Measurements from ENCODE around the gene DDX59.
"Not testable (repeated sequence)": the region's sequence is repeated elsewhere in the genome, so short reads cannot be mapped to it uniquely, and the experiment has no call there.

The DDX59 gene

GRCh38 chr1:200636681-200637080, 33.0 kb downstream of the DDX59 start:
- H3K9me3 ChIP-seq (ENCODE audit: control insufficient read depth in 5 of 5, low read length in 5 of 5), result no peaks in the 10 kb centered on the region
- peaks cover 0 to 8% (median 0%) of the 10 kb centered on the region in 5 donors for H3K4me1 ChIP-seq (ENCODE audit: control insufficient read depth in 5 of 5, insufficient read depth in 5 of 5, low read length in 5 of 5)
- no peak overlapping the region for H3K4me3 ChIP-seq (ENCODE audit: low read depth in 1 of 5, low read length in 5 of 5)
- H3K27me3 ChIP-seq (ENCODE audit: control insufficient read depth in 5 of 5, insufficient read depth in 4 of 5, low read length in 5 of 5), result no peaks in the 10 kb centered on the region
- no peaks in the 10 kb centered on the region for H3K36me3 ChIP-seq (ENCODE audit: control insufficient read depth in 5 of 5, insufficient read depth in 5 of 5, low read length in 5 of 5)
- H3K9ac ChIP-seq (ENCODE audit: low read length in 5 of 5), result no peak overlapping the region
- H3K27ac ChIP-seq (ENCODE audit: low read depth, low read length), result no peak overlapping the region

GRCh38 chr1:200634261-200635122, 35.2 kb downstream of the DDX59 start:
- Histone ChIP-seq H3K4me3 (ENCODE audit: low read depth in 1 of 5, low read length in 5 of 5) (no peak overlapping the region), H3K27me3 (ENCODE audit: control insufficient read depth in 5 of 5, insufficient read depth in 4 of 5, low read length in 5 of 5) (no peaks in the 10 kb centered on the region), H3K9ac (ENCODE audit: low read length in 5 of 5) (no peak overlapping the region), H3K9me3 (ENCODE audit: control insufficient read depth in 5 of 5, low read length in 5 of 5) (no peaks in the 10 kb centered on the region), H3K4me1 (ENCODE audit: control insufficient read depth in 5 of 5, insufficient read depth in 5 of 5, low read length in 5 of 5) (no peaks in the 10 kb centered on the region), H3K27ac (ENCODE audit: low read depth, low read length) (no peak overlapping the region), H3K36me3 (ENCODE audit: control insufficient read depth in 5 of 5, insufficient read depth in 5 of 5, low read length in 5 of 5) (no peaks in the 10 kb centered on the region)

DNA sequence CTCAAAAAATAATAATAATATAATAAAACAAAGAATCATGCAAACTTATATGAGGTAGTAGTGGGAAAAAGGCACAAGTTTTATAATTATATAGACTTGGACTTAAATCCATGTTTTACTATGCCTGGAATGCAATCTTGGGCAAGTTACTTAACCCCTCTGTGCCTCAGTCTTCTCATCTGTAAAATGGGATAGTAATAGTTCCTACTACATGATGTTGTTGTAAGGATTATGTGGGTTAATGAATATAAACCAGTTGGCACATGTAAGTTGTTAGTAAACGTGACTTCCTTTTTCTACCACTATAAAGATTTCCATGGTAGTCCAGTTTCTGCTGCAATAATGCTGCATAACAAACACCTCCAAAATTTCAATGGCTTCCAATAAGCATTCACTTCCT, 38.3 kb downstream of the DDX59 start:
- peaks cover 0 to 5% (median 0%) of the 10 kb centered on the region in 5 donors for H3K4me1 ChIP-seq (ENCODE audit: control insufficient read depth in 5 of 5, insufficient read depth in 5 of 5, low read length in 5 of 5)
- H3K9ac ChIP-seq (ENCODE audit: low read length in 5 of 5), result no peak overlapping the region
- H3K27ac ChIP-seq (ENCODE audit: low read depth, low read length), result no peak overlapping the region
- no peaks in the 10 kb centered on the region for H3K9me3 ChIP-seq (ENCODE audit: control insufficient read depth in 5 of 5, low read length in 5 of 5)
- H3K27me3 ChIP-seq (ENCODE audit: control insufficient read depth in 5 of 5, insufficient read depth in 4 of 5, low read length in 5 of 5), result no peaks in the 10 kb centered on the region
- H3K4me3 ChIP-seq (ENCODE audit: low read depth in 1 of 5, low read length in 5 of 5), result no peak overlapping the region
- no peaks in the 10 kb centered on the region for H3K36me3 ChIP-seq (ENCODE audit: control insufficient read depth in 5 of 5, insufficient read depth in 5 of 5, low read length in 5 of 5)

- not testable (repeated sequence) for H3K27me3 ChIP-seq (ENCODE audit: control insufficient read depth in 5 of 5, insufficient read depth in 4 of 5, low read length in 5 of 5); H3K4me1 ChIP-seq (ENCODE audit: control insufficient read depth in 5 of 5, insufficient read depth in 5 of 5, low read length in 5 of 5); H3K4me3 ChIP-seq (ENCODE audit: low read depth in 1 of 5, low read length in 5 of 5); H3K9me3 ChIP-seq (ENCODE audit: control insufficient read depth in 5 of 5, low read length in 5 of 5); H3K36me3 ChIP-seq (ENCODE audit: control insufficient read depth in 5 of 5, insufficient read depth in 5 of 5, low read length in 5 of 5); H3K27ac ChIP-seq (ENCODE audit: low read depth, low read length); H3K9ac ChIP-seq (ENCODE audit: low read length in 5 of 5)
These were observed 39.2 kb downstream of the DDX59 start for GRCh38 chr1:200630515-200630899.

DNA sequence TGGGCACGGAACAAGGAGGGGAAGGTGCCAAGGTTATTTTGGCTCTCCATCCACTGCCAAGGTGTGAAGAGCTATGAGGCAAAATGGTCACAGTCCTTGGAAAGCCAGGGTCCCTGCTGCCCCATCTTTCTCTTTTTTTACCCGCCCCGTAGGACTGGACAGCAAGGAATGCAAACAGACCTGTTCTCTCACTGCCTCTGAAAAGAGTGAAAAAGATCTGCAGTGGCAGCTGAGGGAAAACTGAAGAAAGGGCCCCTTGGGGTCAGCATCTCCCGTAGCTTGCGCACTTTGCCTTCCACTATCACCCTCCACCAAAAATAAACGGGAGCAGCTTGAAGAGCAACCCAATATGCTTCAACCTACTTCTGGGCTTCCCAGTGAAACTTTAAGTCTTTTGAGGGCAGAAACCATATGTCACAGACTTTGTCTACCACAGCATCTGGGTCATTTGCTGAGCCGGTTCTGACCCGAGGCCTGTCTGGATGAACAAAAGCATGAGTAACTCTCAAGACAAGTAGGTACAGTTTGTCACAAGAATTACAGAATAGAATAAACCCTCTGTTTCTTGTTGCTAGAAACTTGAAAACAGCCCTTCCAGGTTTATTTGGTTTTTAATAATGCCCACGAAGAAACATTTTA, 39.7 kb downstream of the DDX59 start:
- H3K9me3 ChIP-seq (ENCODE audit: control insufficient read depth in 5 of 5, low read length in 5 of 5), result no peaks in the 10 kb centered on the region
- H3K9ac ChIP-seq (ENCODE audit: low read length in 5 of 5), result no peak overlapping the region
- H3K27me3 ChIP-seq (ENCODE audit: control insufficient read depth in 5 of 5, insufficient read depth in 4 of 5, low read length in 5 of 5), result no peaks in the 10 kb centered on the region
- no peak overlapping the region for H3K27ac ChIP-seq (ENCODE audit: low read depth, low read length)
- no peaks in the 10 kb centered on the region for H3K36me3 ChIP-seq (ENCODE audit: control insufficient read depth in 5 of 5, insufficient read depth in 5 of 5, low read length in 5 of 5)
- peaks cover 0 to 5% (median 0%) of the 10 kb centered on the region in 5 donors for H3K4me1 ChIP-seq (ENCODE audit: control insufficient read depth in 5 of 5, insufficient read depth in 5 of 5, low read length in 5 of 5)
- H3K4me3 ChIP-seq (ENCODE audit: low read depth in 1 of 5, low read length in 5 of 5), result no peak overlapping the region

- H3K27me3 ChIP-seq (ENCODE audit: control insufficient read depth in 5 of 5, insufficient read depth in 4 of 5, low read length in 5 of 5), result no peaks in the 10 kb centered on the region
- no peak overlapping the region for H3K4me3 ChIP-seq (ENCODE audit: low read depth in 1 of 5, low read length in 5 of 5)
- H3K9me3 ChIP-seq (ENCODE audit: control insufficient read depth in 5 of 5, low read length in 5 of 5), result no peaks in the 10 kb centered on the region
- H3K9ac ChIP-seq (ENCODE audit: low read length in 5 of 5), result no peak overlapping the region
- peaks cover 0 to 5% (median 0%) of the 10 kb centered on the region in 5 donors for H3K4me1 ChIP-seq (ENCODE audit: control insufficient read depth in 5 of 5, insufficient read depth in 5 of 5, low read length in 5 of 5)
- H3K36me3 ChIP-seq (ENCODE audit: control insufficient read depth in 5 of 5, insufficient read depth in 5 of 5, low read length in 5 of 5), result no peaks in the 10 kb centered on the region
- no peak overlapping the region for H3K27ac ChIP-seq (ENCODE audit: low read depth, low read length)
These were observed 41.4 kb downstream of the DDX59 start for GRCh38 chr1:200628223-200628881.

- H3K36me3 ChIP-seq (ENCODE audit: control insufficient read depth in 5 of 5, insufficient read depth in 5 of 5, low read length in 5 of 5), result no peaks in the 10 kb centered on the region
- no peak overlapping the region for H3K9ac ChIP-seq (ENCODE audit: low read length in 5 of 5)
- no peak overlapping the region for H3K4me3 ChIP-seq (ENCODE audit: low read depth in 1 of 5, low read length in 5 of 5)
- no peaks in the 10 kb centered on the region for H3K27me3 ChIP-seq (ENCODE audit: control insufficient read depth in 5 of 5, insufficient read depth in 4 of 5, low read length in 5 of 5)
- H3K4me1 ChIP-seq (ENCODE audit: control insufficient read depth in 5 of 5, insufficient read depth in 5 of 5, low read length in 5 of 5), result peaks cover 0 to 5% (median 0%) of the 10 kb centered on the region in 5 donors
- no peak overlapping the region for H3K27ac ChIP-seq (ENCODE audit: low read depth, low read length)
- H3K9me3 ChIP-seq (ENCODE audit: control insufficient read depth in 5 of 5, low read length in 5 of 5), result no peaks in the 10 kb centered on the region
These were observed 42.0 kb downstream of the DDX59 start for GRCh38 chr1:200627575-200628222.

DNA sequence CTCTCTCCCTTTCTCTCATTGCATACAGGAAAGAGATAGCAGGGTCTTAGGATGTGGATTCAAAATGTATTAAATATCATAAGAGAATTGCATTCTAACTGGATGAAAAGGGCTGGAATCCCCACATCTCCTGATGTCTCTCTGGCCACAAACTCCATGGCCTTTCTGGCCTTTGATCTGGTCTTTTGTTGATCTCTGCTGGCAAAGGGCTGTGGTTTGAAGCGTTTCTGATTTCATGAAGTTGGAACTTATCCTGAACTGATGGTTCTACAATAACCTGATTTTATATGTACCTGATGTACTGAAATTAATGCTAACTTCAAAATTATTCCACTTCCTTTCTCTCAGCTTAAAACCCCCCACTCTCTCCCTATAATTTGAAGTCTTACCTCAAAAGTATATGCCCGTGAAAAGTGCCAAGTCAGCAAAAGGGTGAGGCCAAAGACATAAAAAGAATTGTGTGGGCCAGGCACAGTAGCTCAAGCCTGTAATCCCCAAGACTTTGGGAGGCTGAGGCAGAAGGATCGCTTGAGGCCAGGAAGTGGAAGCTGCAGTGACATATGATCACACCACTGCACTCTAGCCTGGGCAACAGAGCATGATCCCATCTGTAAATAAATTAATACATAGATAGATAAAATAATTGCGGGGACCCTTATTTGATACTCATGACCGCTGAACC, 42.7 kb downstream of the DDX59 start:
- H3K4me3 ChIP-seq (ENCODE audit: low read depth in 1 of 5, low read length in 5 of 5), result no peak overlapping the region
- no peaks in the 10 kb centered on the region for H3K27me3 ChIP-seq (ENCODE audit: control insufficient read depth in 5 of 5, insufficient read depth in 4 of 5, low read length in 5 of 5)
- H3K9ac ChIP-seq (ENCODE audit: low read length in 5 of 5), result no peak overlapping the region
- H3K9me3 ChIP-seq (ENCODE audit: control insufficient read depth in 5 of 5, low read length in 5 of 5), result no peaks in the 10 kb centered on the region
- no peaks in the 10 kb centered on the region for H3K36me3 ChIP-seq (ENCODE audit: control insufficient read depth in 5 of 5, insufficient read depth in 5 of 5, low read length in 5 of 5)
- peaks cover 0 to 5% (median 0%) of the 10 kb centered on the region in 5 donors for H3K4me1 ChIP-seq (ENCODE audit: control insufficient read depth in 5 of 5, insufficient read depth in 5 of 5, low read length in 5 of 5)
- no peak overlapping the region for H3K27ac ChIP-seq (ENCODE audit: low read depth, low read length)

GRCh38 chr1:200625381-200625824, 44.3 kb downstream of the DDX59 start:
- no peak overlapping the region for H3K27ac ChIP-seq (ENCODE audit: low read depth, low read length)
- no peaks in the 10 kb centered on the region for H3K36me3 ChIP-seq (ENCODE audit: control insufficient read depth in 5 of 5, insufficient read depth in 5 of 5, low read length in 5 of 5)
- H3K4me1 ChIP-seq (ENCODE audit: control insufficient read depth in 5 of 5, insufficient read depth in 5 of 5, low read length in 5 of 5), result peaks cover 0 to 15% (median 9%) of the 10 kb centered on the region in 5 donors
- no peak overlapping the region for H3K4me3 ChIP-seq (ENCODE audit: low read depth in 1 of 5, low read length in 5 of 5)
- no peaks in the 10 kb centered on the region for H3K27me3 ChIP-seq (ENCODE audit: control insufficient read depth in 5 of 5, insufficient read depth in 4 of 5, low read length in 5 of 5)
- H3K9me3 ChIP-seq (ENCODE audit: control insufficient read depth in 5 of 5, low read length in 5 of 5), result no peaks in the 10 kb centered on the region
- H3K9ac ChIP-seq (ENCODE audit: low read length in 5 of 5), result no peak overlapping the region
